Measurements from ENCODE around the gene PCDHB14. TPM values are rescaled to one million over a fixed set of nuclear protein-coding genes. Genes with fewer than 3 reads are reported as not detected.
"Not testable (repeated sequence)": the region's sequence is repeated elsewhere in the genome, so short reads cannot be mapped to it uniquely, and the experiment has no call there.

The PCDHB14 gene
- total RNA-seq, 4 donors from 2014 or later, result 6.6 to 13.0 (median 10.3) TPM

DNA sequence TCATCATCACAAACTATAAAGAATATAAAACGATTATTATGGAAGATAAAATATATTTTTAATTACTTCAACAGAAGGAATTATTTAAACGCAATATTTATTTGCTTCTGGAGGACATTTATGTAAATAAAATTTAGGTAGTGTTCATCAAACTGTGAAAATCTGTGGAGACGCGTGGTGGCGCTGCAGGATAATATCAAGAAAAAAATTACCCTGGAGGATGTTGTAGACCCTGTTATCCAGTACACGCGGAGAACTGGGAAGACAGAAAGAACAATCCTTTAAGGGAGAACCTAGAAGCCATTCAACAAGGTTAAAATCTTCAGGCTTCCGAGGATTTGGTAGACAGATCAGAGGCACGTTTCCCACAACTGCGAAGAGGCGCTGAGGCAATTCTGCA, 14.7 kb upstream of the PCDHB14 start, which contains the start of gene PCDHB12:
Gene PCDHB12, plus strand, starts transcription at position 242 of the 400 bp plus-strand sequence. CDS start 189 bp downstream, outside the sequence.
- no peaks in the 10 kb centered on the region for H3K4me1 ChIP-seq
- H3K9me3 ChIP-seq, result peaks cover 0 to 97% (median 35%) of the 10 kb centered on the region in 4 donors
- peaks cover 0 to 14% (median 0%) of the 10 kb centered on the region in 3 donors for H3K36me3 ChIP-seq
- peak in 1 of 2 donors; percentile 9 for DNase-seq (ENCODE audit: low spot score in 2 of 2)
- H3K4me3 ChIP-seq, result peak within 1 kb of the TSS in 1 of 4 donors; percentile 24
- no peak within 1 kb of the TSS for H3K27ac ChIP-seq
- WGBS, 2 donors, result 21 to 22% methylated on average over 11 of the region's 11 CpGs
- H3K27me3 ChIP-seq, result no peaks in the 10 kb centered on the region
- TF ChIP-seq CTCF (IDR thresholded peaks at IDR 0.05), result peak in 1 of 5 experiments; percentile 13
- TF ChIP-seq POLR2A (IDR thresholded peaks at IDR 0.05), result no peak

DNA sequence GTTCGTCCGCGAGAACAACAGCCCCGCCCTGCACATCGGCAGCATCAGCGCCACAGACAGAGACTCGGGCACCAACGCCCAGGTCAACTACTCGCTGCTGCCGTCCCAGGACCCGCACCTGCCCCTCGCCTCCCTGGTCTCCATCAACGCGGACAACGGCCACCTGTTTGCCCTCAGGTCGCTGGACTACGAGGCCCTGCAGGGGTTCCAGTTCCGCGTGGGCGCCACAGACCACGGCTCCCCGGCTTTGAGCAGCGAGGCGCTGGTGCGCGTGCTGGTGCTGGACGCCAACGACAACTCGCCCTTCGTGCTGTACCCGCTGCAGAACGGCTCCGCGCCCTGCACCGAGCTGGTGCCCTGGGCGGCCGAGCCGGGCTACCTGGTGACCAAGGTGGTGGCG, 12.9 kb upstream of the PCDHB14 start:
- H3K4me3 ChIP-seq; H3K4me1 ChIP-seq; DNase-seq (ENCODE audit: low spot score in 2 of 2); H3K27me3 ChIP-seq; H3K27ac ChIP-seq: not testable (repeated sequence)
- Histone ChIP-seq H3K9me3 (peaks cover 0 to 96% (median 38%) of the 10 kb centered on the region in 4 donors), H3K36me3 (peaks cover 0 to 14% (median 0%) of the 10 kb centered on the region in 3 donors)
- WGBS, 2 donors, result 39 to 65% methylated on average over 12 to 16 of the region's 39 CpGs

GRCh38 chr5:141210849-141211248, 12.3 kb upstream of the PCDHB14 start:
- H3K27me3 ChIP-seq; H3K27ac ChIP-seq; H3K4me1 ChIP-seq; H3K4me3 ChIP-seq; DNase-seq (ENCODE audit: low spot score in 2 of 2): not testable (repeated sequence)
- Histone ChIP-seq H3K9me3 (peaks cover 0 to 95% (median 37%) of the 10 kb centered on the region in 4 donors), H3K36me3 (peaks cover 0 to 14% (median 0%) of the 10 kb centered on the region in 3 donors)
- 37 to 40% methylated on average over 15 to 16 of the region's 27 CpGs for WGBS, 2 donors

DNA sequence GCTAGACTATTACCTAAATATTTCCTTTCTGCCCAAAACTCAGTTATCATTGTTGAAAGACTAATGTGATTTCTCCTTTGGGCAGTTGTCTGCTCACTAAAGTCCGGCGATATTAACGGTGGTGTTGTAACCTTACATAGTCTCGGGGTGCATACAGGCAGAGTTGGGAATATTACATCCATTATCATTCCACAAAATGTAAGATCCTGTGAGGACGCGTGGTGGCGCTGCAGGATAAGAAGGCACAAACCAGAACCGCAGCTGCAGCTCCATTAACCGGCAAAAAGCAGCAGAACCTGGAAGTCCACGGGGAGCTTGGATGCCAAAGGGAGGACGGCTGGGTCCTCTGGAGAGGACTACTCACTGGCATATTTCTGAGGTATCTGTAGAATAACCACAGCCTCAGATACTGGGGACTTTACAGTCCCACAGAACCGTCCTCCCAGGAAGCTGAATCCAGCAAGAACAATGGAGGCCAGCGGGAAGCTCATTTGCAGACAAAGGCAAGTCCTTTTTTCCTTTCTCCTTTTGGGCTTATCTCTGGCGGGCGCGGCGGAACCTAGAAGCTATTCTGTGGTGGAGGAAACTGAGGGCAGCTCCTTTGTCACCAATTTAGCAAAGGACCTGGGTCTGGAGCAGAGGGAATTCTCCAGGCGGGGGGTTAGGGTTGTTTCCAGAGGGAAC, 9.3 kb upstream of the PCDHB14 start, which contains the start of gene PCDHB13:
Gene PCDHB13, plus strand, starts transcription at position 264 of the 684 bp plus-strand sequence. Its CDS starts 205 bp downstream, at position 469.
- H3K27me3 ChIP-seq, H3K4me3 ChIP-seq, H3K27ac ChIP-seq, H3K4me1 ChIP-seq: not testable (repeated sequence)
- Histone ChIP-seq H3K36me3 (peaks cover 0 to 21% (median 0%) of the 10 kb centered on the region in 3 donors), H3K9me3 (peaks cover 0 to 96% (median 32%) of the 10 kb centered on the region in 4 donors)
- peak in 1 of 2 donors; percentile 24 for DNase-seq (ENCODE audit: low spot score in 2 of 2)
- peak in 1 of 5 experiments; percentile 26 for TF ChIP-seq CTCF (IDR thresholded peaks at IDR 0.05)
- WGBS, 2 donors, result 6 to 10% methylated on average over 11 to 13 of the region's 18 CpGs

DNA sequence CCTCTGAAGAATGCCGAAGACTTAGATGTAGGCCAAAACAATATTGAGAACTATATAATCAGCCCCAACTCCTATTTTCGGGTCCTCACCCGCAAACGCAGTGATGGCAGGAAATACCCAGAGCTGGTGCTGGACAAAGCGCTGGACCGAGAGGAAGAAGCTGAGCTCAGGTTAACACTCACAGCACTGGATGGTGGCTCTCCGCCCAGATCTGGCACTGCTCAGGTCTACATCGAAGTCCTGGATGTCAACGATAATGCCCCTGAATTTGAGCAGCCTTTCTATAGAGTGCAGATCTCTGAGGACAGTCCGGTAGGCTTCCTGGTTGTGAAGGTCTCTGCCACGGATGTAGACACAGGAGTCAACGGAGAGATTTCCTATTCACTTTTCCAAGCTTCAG, 8.6 kb upstream of the PCDHB14 start:
- H3K27me3 ChIP-seq; H3K4me1 ChIP-seq; H3K27ac ChIP-seq; H3K4me3 ChIP-seq; DNase-seq (ENCODE audit: low spot score in 2 of 2): not testable (repeated sequence)
- 67 to 70% methylated on average over 12 of the region's 12 CpGs for WGBS, 2 donors
- Histone ChIP-seq H3K9me3 (peaks cover 0 to 96% (median 32%) of the 10 kb centered on the region in 4 donors), H3K36me3 (peaks cover 0 to 23% (median 0%) of the 10 kb centered on the region in 3 donors)

- 24 to 36% methylated on average over 9 to 15 of the region's 40 CpGs for WGBS, 2 donors
- H3K4me3 ChIP-seq, result not testable (repeated sequence)
- H3K9me3 ChIP-seq, result peaks cover 0 to 96% (median 32%) of the 10 kb centered on the region in 4 donors
These were observed 7.6 kb upstream of the PCDHB14 start for GRCh38 chr5:141215504-141215903.

GRCh38 chr5:141216035-141216434, 7.1 kb upstream of the PCDHB14 start:
- DNase-seq (ENCODE audit: low spot score in 2 of 2), result not testable (repeated sequence)
- 30 to 42% methylated on average over 3 to 14 of the region's 26 CpGs for WGBS, 2 donors

More at GRCh38 chr5:141215504-141215903, 7.6 kb upstream of the PCDHB14 start:
- peaks cover 0 to 25% (median 0%) of the 10 kb centered on the region in 3 donors for H3K36me3 ChIP-seq
- not testable (repeated sequence) for H3K4me1 ChIP-seq; H3K27ac ChIP-seq; DNase-seq (ENCODE audit: low spot score in 2 of 2); H3K27me3 ChIP-seq

GRCh38 chr5:141224844-141225243, 1.7 kb downstream of the PCDHB14 start:
- H3K9me3 ChIP-seq, result peaks cover 4 to 94% (median 41%) of the 10 kb centered on the region in 4 donors
- WGBS, 2 donors, result 14 to 33% methylated on average over 12 to 18 of the region's 40 CpGs
- H3K36me3 ChIP-seq; DNase-seq (ENCODE audit: low spot score in 2 of 2); H3K4me1 ChIP-seq; H3K27me3 ChIP-seq; H3K4me3 ChIP-seq; H3K27ac ChIP-seq: not testable (repeated sequence)

More at GRCh38 chr5:141216035-141216434, 7.1 kb upstream of the PCDHB14 start:
- peaks cover 0 to 25% (median 0%) of the 10 kb centered on the region in 3 donors for H3K36me3 ChIP-seq
- peaks cover 0 to 96% (median 33%) of the 10 kb centered on the region in 4 donors for H3K9me3 ChIP-seq
- H3K4me3 ChIP-seq, H3K27ac ChIP-seq, H3K4me1 ChIP-seq, H3K27me3 ChIP-seq: not testable (repeated sequence)

- not testable (repeated sequence) for H3K4me3 ChIP-seq; H3K27me3 ChIP-seq; H3K36me3 ChIP-seq; DNase-seq (ENCODE audit: low spot score in 2 of 2); H3K27ac ChIP-seq; H3K4me1 ChIP-seq
- H3K9me3 ChIP-seq, result peaks cover 4 to 94% (median 40%) of the 10 kb centered on the region in 4 donors
- WGBS, 2 donors, result 40 to 51% methylated on average over 8 to 18 of the region's 30 CpGs
These were observed 2.3 kb downstream of the PCDHB14 start for GRCh38 chr5:141225421-141225820.

Measured in tibial nerve (tissue), 4 donors.